ENCODE results near the gene RIIAD1.

DNA sequence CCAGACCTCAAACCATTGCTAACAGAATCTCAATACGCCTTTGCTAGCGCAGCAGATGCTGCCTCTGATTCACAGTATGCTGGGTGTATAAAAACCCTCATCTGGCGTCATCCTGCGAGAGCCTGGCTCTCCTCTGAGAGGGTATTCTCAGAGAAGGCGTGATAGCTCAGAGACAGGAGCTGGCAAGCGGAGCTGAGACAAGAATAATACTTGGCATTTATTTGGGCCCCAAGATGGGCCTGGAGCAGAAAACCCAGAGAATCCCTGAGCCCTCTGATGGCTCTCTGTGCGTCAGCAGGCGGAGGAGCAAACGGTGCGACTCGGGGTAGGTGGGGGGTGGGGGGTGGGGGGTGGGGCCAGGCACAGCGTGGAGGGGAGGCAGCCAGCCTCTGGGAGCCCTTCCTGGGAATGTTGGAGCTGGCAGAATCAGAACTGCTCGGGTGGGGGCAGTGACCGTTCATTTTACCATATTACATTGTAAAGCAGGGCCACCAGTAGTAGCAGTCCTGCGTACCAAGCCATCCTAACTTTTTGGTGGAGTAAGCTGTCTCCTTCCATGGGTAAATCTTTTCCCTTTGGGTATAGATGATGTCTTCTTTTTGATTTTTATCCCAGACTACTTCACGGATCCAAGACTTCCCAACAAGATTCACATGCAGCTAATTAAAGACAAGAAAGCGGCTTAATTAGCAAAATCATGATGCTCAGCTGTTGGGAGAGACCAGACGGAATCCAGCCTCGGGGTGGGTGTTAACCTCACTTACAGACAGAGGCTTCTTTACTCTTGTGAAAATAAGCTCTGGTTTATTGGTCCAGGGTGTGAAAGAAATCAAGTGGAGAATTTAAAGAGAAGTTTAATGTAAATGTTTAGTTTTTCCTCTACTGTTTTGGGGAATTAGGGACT is 7.1 kb downstream of the RIIAD1 start:
- TF ChIP-seq, protein P1, sequence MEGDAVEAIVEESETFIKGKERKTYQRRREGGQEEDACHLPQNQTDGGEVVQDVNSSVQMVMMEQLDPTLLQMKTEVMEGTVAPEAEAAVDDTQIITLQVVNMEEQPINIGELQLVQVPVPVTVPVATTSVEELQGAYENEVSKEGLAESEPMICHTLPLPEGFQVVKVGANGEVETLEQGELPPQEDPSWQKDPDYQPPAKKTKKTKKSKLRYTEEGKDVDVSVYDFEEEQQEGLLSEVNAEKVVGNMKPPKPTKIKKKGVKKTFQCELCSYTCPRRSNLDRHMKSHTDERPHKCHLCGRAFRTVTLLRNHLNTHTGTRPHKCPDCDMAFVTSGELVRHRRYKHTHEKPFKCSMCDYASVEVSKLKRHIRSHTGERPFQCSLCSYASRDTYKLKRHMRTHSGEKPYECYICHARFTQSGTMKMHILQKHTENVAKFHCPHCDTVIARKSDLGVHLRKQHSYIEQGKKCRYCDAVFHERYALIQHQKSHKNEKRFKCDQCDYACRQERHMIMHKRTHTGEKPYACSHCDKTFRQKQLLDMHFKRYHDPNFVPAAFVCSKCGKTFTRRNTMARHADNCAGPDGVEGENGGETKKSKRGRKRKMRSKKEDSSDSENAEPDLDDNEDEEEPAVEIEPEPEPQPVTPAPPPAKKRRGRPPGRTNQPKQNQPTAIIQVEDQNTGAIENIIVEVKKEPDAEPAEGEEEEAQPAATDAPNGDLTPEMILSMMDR (IDR thresholded peaks at IDR 0.05 in 4 of 5, conservative IDR thresholded peaks at IDR 0.05 in 1 of 5): no peak
- TF ChIP-seq POLR2A (IDR thresholded peaks at IDR 0.05): no peak

All from gastrocnemius medialis (tissue), 4 donors.